ENCODE data around the gene DENND1A. TPM values are rescaled to one million over a fixed set of nuclear protein-coding genes. Genes with fewer than 3 reads are reported as not detected.
A peak's percentile ranks its signal among the peaks of the same experiment; 100 is the strongest.

The DENND1A gene
- total and polyA plus RNA-seq, 4 donors, result 7.9 to 22.0 (median 13.9) TPM

GRCh38 chr9:123923377-123923776 lies 6.5 kb downstream of the DENND1A start:
- no peak overlapping the region for H3K9ac ChIP-seq (ENCODE audit: low read depth in 1 of 2, low read length in 2 of 2)
- no peaks in the 10 kb centered on the region for H3K27me3 ChIP-seq (ENCODE audit: control insufficient read depth in 4 of 4, insufficient read depth in 4 of 4, low read length in 3 of 4)
- 44% methylated on average over 4 of the region's 4 CpGs for WGBS
- no peak for DNase-seq (ENCODE audit: low spot score)
- H3K36me3 ChIP-seq (ENCODE audit: control insufficient read depth in 4 of 4, insufficient read depth in 3 of 4, low read depth in 1 of 4, low read length in 3 of 4), result no peaks in the 10 kb centered on the region
- TF ChIP-seq HNF4A (conservative IDR thresholded peaks at IDR 0.05) (peak in 1 of 2 donors; percentile 7), TAF1 (conservative IDR thresholded peaks at IDR 0.05) (no peak), JUND (IDR thresholded peaks at IDR 0.05) (no peak), SP1 (IDR thresholded peaks at IDR 0.05) (no peak), HNF4G (IDR thresholded peaks at IDR 0.05) (no peak), NR2F2 (IDR thresholded peaks at IDR 0.05) (no peak), CTCF (IDR thresholded peaks at IDR 0.05; ENCODE audit: low read depth, low read length, missing input control) (no peak), GABPA (IDR thresholded peaks at IDR 0.05 in 1 of 2, conservative IDR thresholded peaks at IDR 0.05 in 1 of 2) (no peak), MAX (IDR thresholded peaks at IDR 0.05) (no peak), RXRA (IDR thresholded peaks at IDR 0.05) (no peak), EGR1 (IDR thresholded peaks at IDR 0.05; ENCODE audit: low read depth in 2 of 2) (no peak), FOXA2 (IDR thresholded peaks at IDR 0.05) (peak; percentile 17), YY1 (IDR thresholded peaks at IDR 0.05) (peak; percentile 14), RAD21 (IDR thresholded peaks at IDR 0.05) (no peak), FOXA1 (IDR thresholded peaks at IDR 0.05) (no peak)
- TF ChIP-seq, protein P1, sequence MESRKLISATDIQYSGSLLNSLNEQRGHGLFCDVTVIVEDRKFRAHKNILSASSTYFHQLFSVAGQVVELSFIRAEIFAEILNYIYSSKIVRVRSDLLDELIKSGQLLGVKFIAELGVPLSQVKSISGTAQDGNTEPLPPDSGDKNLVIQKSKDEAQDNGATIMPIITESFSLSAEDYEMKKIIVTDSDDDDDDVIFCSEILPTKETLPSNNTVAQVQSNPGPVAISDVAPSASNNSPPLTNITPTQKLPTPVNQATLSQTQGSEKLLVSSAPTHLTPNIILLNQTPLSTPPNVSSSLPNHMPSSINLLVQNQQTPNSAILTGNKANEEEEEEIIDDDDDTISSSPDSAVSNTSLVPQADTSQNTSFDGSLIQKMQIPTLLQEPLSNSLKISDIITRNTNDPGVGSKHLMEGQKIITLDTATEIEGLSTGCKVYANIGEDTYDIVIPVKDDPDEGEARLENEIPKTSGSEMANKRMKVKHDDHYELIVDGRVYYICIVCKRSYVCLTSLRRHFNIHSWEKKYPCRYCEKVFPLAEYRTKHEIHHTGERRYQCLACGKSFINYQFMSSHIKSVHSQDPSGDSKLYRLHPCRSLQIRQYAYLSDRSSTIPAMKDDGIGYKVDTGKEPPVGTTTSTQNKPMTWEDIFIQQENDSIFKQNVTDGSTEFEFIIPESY (IDR thresholded peaks at IDR 0.05), result no peak
- TF ChIP-seq, protein P2, sequence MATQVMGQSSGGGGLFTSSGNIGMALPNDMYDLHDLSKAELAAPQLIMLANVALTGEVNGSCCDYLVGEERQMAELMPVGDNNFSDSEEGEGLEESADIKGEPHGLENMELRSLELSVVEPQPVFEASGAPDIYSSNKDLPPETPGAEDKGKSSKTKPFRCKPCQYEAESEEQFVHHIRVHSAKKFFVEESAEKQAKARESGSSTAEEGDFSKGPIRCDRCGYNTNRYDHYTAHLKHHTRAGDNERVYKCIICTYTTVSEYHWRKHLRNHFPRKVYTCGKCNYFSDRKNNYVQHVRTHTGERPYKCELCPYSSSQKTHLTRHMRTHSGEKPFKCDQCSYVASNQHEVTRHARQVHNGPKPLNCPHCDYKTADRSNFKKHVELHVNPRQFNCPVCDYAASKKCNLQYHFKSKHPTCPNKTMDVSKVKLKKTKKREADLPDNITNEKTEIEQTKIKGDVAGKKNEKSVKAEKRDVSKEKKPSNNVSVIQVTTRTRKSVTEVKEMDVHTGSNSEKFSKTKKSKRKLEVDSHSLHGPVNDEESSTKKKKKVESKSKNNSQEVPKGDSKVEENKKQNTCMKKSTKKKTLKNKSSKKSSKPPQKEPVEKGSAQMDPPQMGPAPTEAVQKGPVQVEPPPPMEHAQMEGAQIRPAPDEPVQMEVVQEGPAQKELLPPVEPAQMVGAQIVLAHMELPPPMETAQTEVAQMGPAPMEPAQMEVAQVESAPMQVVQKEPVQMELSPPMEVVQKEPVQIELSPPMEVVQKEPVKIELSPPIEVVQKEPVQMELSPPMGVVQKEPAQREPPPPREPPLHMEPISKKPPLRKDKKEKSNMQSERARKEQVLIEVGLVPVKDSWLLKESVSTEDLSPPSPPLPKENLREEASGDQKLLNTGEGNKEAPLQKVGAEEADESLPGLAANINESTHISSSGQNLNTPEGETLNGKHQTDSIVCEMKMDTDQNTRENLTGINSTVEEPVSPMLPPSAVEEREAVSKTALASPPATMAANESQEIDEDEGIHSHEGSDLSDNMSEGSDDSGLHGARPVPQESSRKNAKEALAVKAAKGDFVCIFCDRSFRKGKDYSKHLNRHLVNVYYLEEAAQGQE (IDR thresholded peaks at IDR 0.05), result peak; percentile 6
- TF ChIP-seq, protein P3, sequence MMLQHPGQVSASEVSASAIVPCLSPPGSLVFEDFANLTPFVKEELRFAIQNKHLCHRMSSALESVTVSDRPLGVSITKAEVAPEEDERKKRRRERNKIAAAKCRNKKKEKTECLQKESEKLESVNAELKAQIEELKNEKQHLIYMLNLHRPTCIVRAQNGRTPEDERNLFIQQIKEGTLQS (IDR thresholded peaks at IDR 0.05), result no peak
- no peaks in the 10 kb centered on the region for H3K9me3 ChIP-seq (ENCODE audit: control insufficient read depth in 4 of 4, low read length in 3 of 4)
- peaks cover 11 to 50% (median 35%) of the 10 kb centered on the region in 4 donors for H3K4me1 ChIP-seq (ENCODE audit: control insufficient read depth in 4 of 4, insufficient read depth in 4 of 4, low read length in 3 of 4)
- H3K27ac ChIP-seq (ENCODE audit: low read depth in 1 of 2, low read length in 2 of 2), result peak overlapping the region in 1 of 2 donors; percentile 12
- no peak overlapping the region for H3K4me3 ChIP-seq (ENCODE audit: low read depth in 1 of 3, low read length in 3 of 3)
